Right lobe of liver (tissue), 6 donors: ENCODE measurements around the gene CDK14. TPM values are rescaled to one million over a fixed set of nuclear protein-coding genes. Genes with fewer than 3 reads are reported as not detected.
A peak's percentile ranks its signal among the peaks of the same experiment; 100 is the strongest.

Experiments
- ATAC-seq, 4 donors: fragments of 200-7000 bp; cut with Tn5 transposase; one replicate each; pipeline ENCODE4 v1.9.1; 2020; ENCODE audit warnings: mild to moderate bottlenecking in 4 of 4, moderate library complexity in 4 of 4
- DNase-seq, 3 donors: peaks; one replicate each; pipeline ENCODE4 v3.0.0-alpha.2; 2020
- H3K27ac ChIP-seq, 3 donors: fragments of 200-600 bp; one replicate each; pipeline ENCODE4 v1.8.0; 2022
- H3K27me3 ChIP-seq, 2 donors: fragments of 200-600 bp; one replicate each; pipeline ENCODE4 v1.8.0; 2022
- H3K36me3 ChIP-seq, 4 donors: fragments of 200-600 bp; sonication (generic) in 1 of 4; one replicate each; pipeline versions ENCODE4 v1.5.1 to v1.8.0; 2017 to 2022; ENCODE audit warnings: control low read depth in 1 of 4
- H3K4me1 ChIP-seq, 4 donors: fragments of 200-600 bp; sonication (generic) in 1 of 4; one replicate each; pipeline versions ENCODE4 v1.5.1 to v1.8.0; 2017 to 2022; ENCODE audit warnings: control low read depth in 1 of 4
- H3K4me3 ChIP-seq, 3 donors: fragments of 200-600 bp; one replicate each; pipeline ENCODE4 v1.8.0; 2022
- H3K9me3 ChIP-seq, 4 donors: fragments of 200-600 bp; sonication (generic) in 1 of 4; one replicate each; pipeline versions ENCODE4 v1.5.1 to v1.8.0; 2017 to 2022; ENCODE audit warnings: control low read depth in 1 of 4
- POLR2A ChIP-seq: fragments of 450-650 bp; IDR thresholded peaks from one replicate; pipeline ENCODE4 v1.6.1; 2017; ENCODE audit warnings: antibody characterized with exemption, mild to moderate bottlenecking
- WGBS: methylation state at CpG from one replicate; pipeline ENCODE4 v1.1.6; 2018; ENCODE audit warnings: low coverage, low lambda C conversion rate; ENCODE audit not compliant: insufficient coverage; ENCODE audit errors: missing lambda C conversion rate; 5-methylcytosine and 5-hydroxymethylcytosine counted together
- intact Hi-C, 2 donors: fragments of 100-400 bp; cut with DNase I; formaldehyde crosslinking; loops; one replicate each; pipeline versions ENCODE4 v1.11.2 to v1.14.1; 2022
- total RNA-seq, 6 experiments: library from RNA; depleted of rRNA in 2 of 6; stranded (reverse); fragments of >200 nt in 2 of 6; fragmentation: NEBNext Ultra II Directional in 3 of 6; extraction: Animal tissue kit (Norgen Biotek cat#: 25700) in 3 of 6; gene quantifications; one replicate each; pipeline versions ENCODE4 v1.1.0 to v1.2.4, GENCODE V29; 2016 to 2023
- TF ChIP-seq, protein P1 (sequence below), 4 donors: fragments of 200-600 bp in 3 of 4; fragments of 450-650 bp in 1 of 4; IDR thresholded peaks; one replicate each; pipeline versions ENCODE4 v1.5.1 to v1.8.0; 2016 to 2022; ENCODE audit warnings: antibody characterized with exemption in 4 of 4, mild to moderate bottlenecking in 2 of 4
- donor health status: DM: no; HTN: yes; CAD: no.
- donor health status: DM: no; HTN: no; CAD: no.
- donor health status: DM: no; HTN: no; CAD: no.
- donor health status: DM: no; HTN: yes; CAD: no.
- donor health status: DM: no; HTN: yes; CAD: no.

CDK14 gene
- total RNA-seq, 6 experiments from 2014 or later: 12.6 to 28.7 (median 17.9) TPM

DNA sequence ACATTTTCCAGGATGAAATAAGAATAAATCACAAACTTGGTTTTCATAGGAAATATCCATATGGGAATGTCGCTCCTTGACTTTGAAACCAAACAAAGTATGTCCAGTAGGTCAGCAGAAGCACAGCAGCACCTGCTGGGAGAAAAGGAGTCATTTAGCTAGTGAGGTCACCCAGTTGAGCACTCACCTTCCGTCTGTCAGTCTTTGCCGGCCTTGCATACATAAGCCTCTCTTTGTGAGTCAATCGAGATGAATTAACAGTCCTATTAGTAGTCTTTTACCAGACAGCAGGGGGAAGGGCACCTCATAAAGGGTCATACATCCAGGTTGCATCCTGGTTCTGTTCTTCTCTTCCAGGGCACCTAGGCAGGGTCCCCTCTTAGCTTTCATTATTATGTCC lies 435.6 kb downstream of the CDK14 start:
- Histone ChIP-seq H3K27me3 (no peaks in the 10 kb centered on the region), H3K9me3 (no peaks in the 10 kb centered on the region), H3K36me3 (peaks cover 0 to 3% (median 0%) of the 10 kb centered on the region in 4 donors), H3K4me1 (no peaks in the 10 kb centered on the region), H3K4me3 (no peak overlapping the region), H3K27ac (no peak overlapping the region)
- ATAC-seq (no peak), DNase-seq (no peak)
- TF ChIP-seq, protein P1, sequence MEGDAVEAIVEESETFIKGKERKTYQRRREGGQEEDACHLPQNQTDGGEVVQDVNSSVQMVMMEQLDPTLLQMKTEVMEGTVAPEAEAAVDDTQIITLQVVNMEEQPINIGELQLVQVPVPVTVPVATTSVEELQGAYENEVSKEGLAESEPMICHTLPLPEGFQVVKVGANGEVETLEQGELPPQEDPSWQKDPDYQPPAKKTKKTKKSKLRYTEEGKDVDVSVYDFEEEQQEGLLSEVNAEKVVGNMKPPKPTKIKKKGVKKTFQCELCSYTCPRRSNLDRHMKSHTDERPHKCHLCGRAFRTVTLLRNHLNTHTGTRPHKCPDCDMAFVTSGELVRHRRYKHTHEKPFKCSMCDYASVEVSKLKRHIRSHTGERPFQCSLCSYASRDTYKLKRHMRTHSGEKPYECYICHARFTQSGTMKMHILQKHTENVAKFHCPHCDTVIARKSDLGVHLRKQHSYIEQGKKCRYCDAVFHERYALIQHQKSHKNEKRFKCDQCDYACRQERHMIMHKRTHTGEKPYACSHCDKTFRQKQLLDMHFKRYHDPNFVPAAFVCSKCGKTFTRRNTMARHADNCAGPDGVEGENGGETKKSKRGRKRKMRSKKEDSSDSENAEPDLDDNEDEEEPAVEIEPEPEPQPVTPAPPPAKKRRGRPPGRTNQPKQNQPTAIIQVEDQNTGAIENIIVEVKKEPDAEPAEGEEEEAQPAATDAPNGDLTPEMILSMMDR (IDR thresholded peaks at IDR 0.05): no peak
- no peak for TF ChIP-seq POLR2A
- intact Hi-C loops: no loop called here
- WGBS: 71% methylated on average over 4 of the region's 4 CpGs

DNA sequence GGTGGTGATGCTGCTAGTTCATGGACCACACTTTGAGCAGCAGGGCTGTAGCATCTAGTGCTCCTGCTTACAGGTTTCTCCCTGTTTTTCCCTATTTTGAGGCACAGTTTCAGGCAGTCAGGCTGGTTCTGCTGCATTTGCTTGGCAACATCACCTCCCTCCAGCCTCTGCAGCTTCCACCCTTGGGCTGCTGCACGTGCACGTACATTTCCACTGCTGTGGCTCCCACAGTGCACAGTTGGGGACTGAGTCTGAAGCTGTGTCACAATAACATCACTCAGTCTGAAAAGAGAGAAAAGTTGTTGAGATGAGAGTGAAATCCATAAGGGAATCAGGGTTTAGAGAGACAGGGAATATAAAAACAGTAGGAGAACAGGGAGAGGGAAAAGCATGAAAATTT lies 437.5 kb downstream of the CDK14 start:
- intact Hi-C loops: no loop called here

DNA sequence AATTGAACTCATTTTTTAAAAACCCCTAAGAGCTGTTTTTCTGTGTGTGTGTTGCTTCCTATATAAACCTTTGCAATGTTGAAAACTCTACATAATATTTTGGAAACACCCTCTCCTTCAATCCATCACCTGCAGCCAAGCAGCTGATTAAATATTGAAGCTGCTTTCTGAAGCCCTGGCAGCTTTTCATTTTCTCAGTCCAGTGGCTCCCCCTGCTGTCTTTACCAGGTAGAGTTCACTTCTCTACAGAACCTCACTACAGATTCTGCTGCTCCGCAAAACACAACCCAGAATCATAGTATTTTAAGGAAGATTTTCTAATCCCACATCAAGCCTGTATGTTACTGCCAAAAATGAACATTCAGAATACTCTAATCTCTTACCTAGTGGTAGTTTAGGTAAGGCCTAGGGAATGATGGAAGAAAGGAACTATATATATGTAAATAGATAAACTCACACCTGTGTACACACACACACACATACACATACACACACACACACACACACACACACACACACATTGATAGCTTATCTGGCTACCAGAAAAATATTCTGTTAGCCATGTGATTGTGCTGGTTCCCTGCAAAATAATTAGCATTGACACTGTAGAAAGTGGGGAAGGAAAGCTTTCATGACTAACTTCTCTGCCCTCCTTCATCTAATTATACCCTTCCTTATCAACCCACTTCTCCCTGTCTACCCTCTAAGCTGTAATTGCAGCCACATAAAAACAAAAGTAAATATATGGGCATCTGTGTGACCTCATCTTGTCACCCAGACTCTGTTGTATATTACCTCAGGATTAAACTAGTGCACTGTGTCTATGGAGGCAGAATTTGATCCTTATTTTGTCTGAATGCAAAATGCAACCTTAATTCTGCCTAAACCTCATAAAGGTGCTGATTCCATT lies 438.6 kb downstream of the CDK14 start:
- H3K27me3 ChIP-seq: no peaks in the 10 kb centered on the region
- ATAC-seq (peak; percentile 87 to 92 (median 90)), DNase-seq (peak in 1 of 3 donors; percentile 60)
- no peaks in the 10 kb centered on the region for H3K4me1 ChIP-seq
- intact Hi-C loops: no loop called here
- peaks cover 0 to 4% (median 0%) of the 10 kb centered on the region in 4 donors for H3K36me3 ChIP-seq
- 33% methylated on average over 1 of the region's 1 CpG for WGBS
- H3K4me3 ChIP-seq: no peak overlapping the region
- no peaks in the 10 kb centered on the region for H3K9me3 ChIP-seq
- no peak overlapping the region for H3K27ac ChIP-seq
- no peak for TF ChIP-seq POLR2A
- TF ChIP-seq, protein P1 (IDR thresholded peaks at IDR 0.05): peak; percentile 56 to 72 (median 70)

More for the DNA sequence above, 437.5 kb downstream of the CDK14 start:
- ATAC-seq (no peak), DNase-seq (no peak)
- Histone ChIP-seq H3K27me3 (no peaks in the 10 kb centered on the region), H3K36me3 (peaks cover 0 to 4% (median 0%) of the 10 kb centered on the region in 4 donors), H3K4me3 (no peak overlapping the region), H3K4me1 (no peaks in the 10 kb centered on the region), H3K27ac (no peak overlapping the region), H3K9me3 (no peaks in the 10 kb centered on the region)
- 77% methylated on average over 2 of the region's 2 CpGs for WGBS
- no peak for TF ChIP-seq POLR2A
- TF ChIP-seq, protein P1 (IDR thresholded peaks at IDR 0.05): no peak

DNA sequence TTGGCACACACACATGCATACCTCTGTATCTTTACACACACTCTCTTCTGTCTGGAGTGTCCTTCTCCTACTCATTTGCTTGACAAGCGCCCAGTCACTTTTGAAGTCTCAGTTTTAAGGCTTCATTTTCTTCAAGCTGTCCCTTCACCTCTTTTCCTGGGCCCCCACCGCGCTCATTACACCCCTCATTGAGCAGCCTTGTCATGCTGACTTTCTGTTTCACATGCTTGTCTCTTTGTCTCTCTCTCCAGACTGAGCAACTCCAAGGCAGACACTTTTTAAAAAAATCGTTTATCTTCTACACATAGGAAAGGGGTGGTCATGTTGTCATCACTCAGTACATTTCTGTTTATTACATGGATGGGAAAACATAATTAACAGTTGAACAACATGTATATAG lies 442.9 kb downstream of the CDK14 start:
- ATAC-seq (no peak), DNase-seq (no peak)
- no peak overlapping the region for H3K4me3 ChIP-seq
- intact Hi-C loops: no loop called here
- WGBS: 85% methylated on average over 4 of the region's 4 CpGs
- peaks cover 0 to 4% (median 0%) of the 10 kb centered on the region in 4 donors for H3K36me3 ChIP-seq
- TF ChIP-seq, protein P1 (IDR thresholded peaks at IDR 0.05): no peak
- no peak for TF ChIP-seq POLR2A
- H3K27ac ChIP-seq: no peak overlapping the region
- H3K9me3 ChIP-seq: no peaks in the 10 kb centered on the region
- no peaks in the 10 kb centered on the region for H3K4me1 ChIP-seq
- H3K27me3 ChIP-seq: no peaks in the 10 kb centered on the region
